Bone marrow (tissue), 2 donors: ENCODE results near the gene PLAAT3.
"Not testable (repeated sequence)": the region's sequence is repeated elsewhere in the genome, so short reads cannot be mapped to it uniquely, and the experiment has no call there.

Experiments used
- DNase-seq, 2 donors: peaks; one replicate each; lab custom pipeline; 2025; lab: John Stamatoyannopoulos, UW

Gene PLAAT3

GRCh38 chr11:63567044-63567840 lies 47.0 kb downstream of the PLAAT3 start:
- DNase-seq, result peak in 1 of 2 donors; percentile 75

GRCh38 chr11:63564784-63565350 lies 49.4 kb downstream of the PLAAT3 start:
- no peak for DNase-seq

- no peak for DNase-seq
Measured at GRCh38 chr11:63564056-63564774, 50.0 kb downstream of the PLAAT3 start.

- no peak for DNase-seq
Measured at GRCh38 chr11:63563201-63564055, 50.8 kb downstream of the PLAAT3 start, which contains the start of gene PLAAT2. Gene PLAAT2, minus strand, starts transcription at chr11:63563379. Its CDS starts 55 bp downstream, at chr11:63563324.

GRCh38 chr11:63560506-63561180 lies 53.6 kb downstream of the PLAAT3 start:
- DNase-seq, result no peak

GRCh38 chr11:63558459-63559157 lies 55.6 kb downstream of the PLAAT3 start:
- no peak for DNase-seq

GRCh38 chr11:63557570-63557969 lies 56.7 kb downstream of the PLAAT3 start:
- DNase-seq, result no peak

GRCh38 chr11:63556404-63557013 lies 57.7 kb downstream of the PLAAT3 start:
- DNase-seq, result no peak

GRCh38 chr11:63554877-63555223 lies 59.4 kb downstream of the PLAAT3 start:
- DNase-seq, result no peak

GRCh38 chr11:63553759-63554158 lies 60.5 kb downstream of the PLAAT3 start:
- DNase-seq, result peak in 1 of 2 donors; percentile 56

GRCh38 chr11:63552921-63553320 lies 61.3 kb downstream of the PLAAT3 start:
- DNase-seq, result no peak

- no peak for DNase-seq
Measured at GRCh38 chr11:63551889-63552266, 62.4 kb downstream of the PLAAT3 start.

- DNase-seq, result no peak
Measured at GRCh38 chr11:63551091-63551888, 62.9 kb downstream of the PLAAT3 start.

- DNase-seq, result not testable (repeated sequence)
Measured at GRCh38 chr11:63550156-63550700, 64.0 kb downstream of the PLAAT3 start.

GRCh38 chr11:63549411-63549810 lies 64.8 kb downstream of the PLAAT3 start:
- no peak for DNase-seq

GRCh38 chr11:63548178-63548577 lies 66.1 kb downstream of the PLAAT3 start:
- DNase-seq, result no peak

- no peak for DNase-seq
Measured at GRCh38 chr11:63547061-63547460, 67.2 kb downstream of the PLAAT3 start.

GRCh38 chr11:63543711-63544110 lies 70.5 kb downstream of the PLAAT3 start:
- no peak for DNase-seq

- not testable (repeated sequence) for DNase-seq
Measured at GRCh38 chr11:63542506-63542905, 71.7 kb downstream of the PLAAT3 start.
